Liver (tissue), 9 donors: ENCODE data around the gene ETS1. TPM values are rescaled to one million over a fixed set of nuclear protein-coding genes. Genes with fewer than 3 reads are reported as not detected.

Experiments
- DNase-seq: peaks from one replicate; pipeline ENCODE4 v3.0.0-alpha.2; 2017; ENCODE audit warnings: low spot score
- H3K27ac ChIP-seq, 2 donors: one replicate each; pipeline ENCODE4 v1.7.0; 2013; ENCODE audit warnings: inconsistent platforms in 2 of 2, low read length in 2 of 2, control low read depth in 1 of 2, low read depth in 1 of 2, mild to moderate bottlenecking in 1 of 2
- H3K27me3 ChIP-seq, 4 donors: one replicate each; pipeline versions ENCODE4 v1.6.1 to v1.7.0; 2013; ENCODE audit warnings: low read length in 3 of 4, inconsistent platforms in 1 of 4, mild to moderate bottlenecking in 1 of 4, moderate library complexity in 1 of 4; ENCODE audit not compliant: control insufficient read depth in 4 of 4, insufficient read depth in 4 of 4
- H3K36me3 ChIP-seq, 4 donors: one replicate each; pipeline versions ENCODE4 v1.6.1 to v1.7.0; 2013; ENCODE audit warnings: low read length in 3 of 4, mild to moderate bottlenecking in 3 of 4, low read depth in 1 of 4, moderate library complexity in 1 of 4; ENCODE audit not compliant: control insufficient read depth in 4 of 4, insufficient read depth in 3 of 4
- H3K4me1 ChIP-seq, 4 donors: one replicate each; pipeline versions ENCODE4 v1.6.1 to v1.7.0; 2013; ENCODE audit warnings: low read length in 3 of 4, mild to moderate bottlenecking in 3 of 4, moderate library complexity in 1 of 4; ENCODE audit not compliant: control insufficient read depth in 4 of 4, insufficient read depth in 4 of 4
- H3K4me3 ChIP-seq, 3 donors: one replicate each; pipeline versions ENCODE4 v1.6.1 to v1.7.0; 2013; ENCODE audit warnings: low read length in 3 of 3, control low read depth in 1 of 3, low read depth in 1 of 3, mild to moderate bottlenecking in 1 of 3
- H3K9ac ChIP-seq, 2 donors: one replicate each; pipeline ENCODE4 v1.7.0; 2013; ENCODE audit warnings: low read length in 2 of 2, mild to moderate bottlenecking in 2 of 2, moderate library complexity in 2 of 2, control low read depth in 1 of 2, low read depth in 1 of 2
- H3K9me3 ChIP-seq, 4 donors: one replicate each; pipeline versions ENCODE4 v1.6.1 to v1.7.0; 2013; ENCODE audit warnings: low read length in 3 of 4; ENCODE audit not compliant: control insufficient read depth in 4 of 4
- CTCF ChIP-seq: fragments of 150-350 bp; IDR thresholded peaks from 2 replicates; pipeline ENCODE4 v1.5.1; 2017; ENCODE audit warnings: improper control_type of control experiment, low read depth, low read length; ENCODE audit not compliant: missing input control
- GABPA ChIP-seq, 2 donors: IDR thresholded peaks in 1 of 2; conservative IDR thresholded peaks in 1 of 2; 2 replicates each; pipeline ENCODE4 v1.6.1; 2016; ENCODE audit warnings: antibody characterized with exemption in 2 of 2, mild to moderate bottlenecking in 1 of 2, moderate library complexity in 1 of 2
- HNF4G ChIP-seq: IDR thresholded peaks from 2 replicates; pipeline ENCODE4 v1.6.1; 2016; ENCODE audit warnings: antibody characterized with exemption
- JUND ChIP-seq, 2 donors: IDR thresholded peaks; 2 replicates each; pipeline ENCODE4 v1.6.1; 2016; ENCODE audit warnings: antibody characterized with exemption in 2 of 2
- MAX ChIP-seq: IDR thresholded peaks from 2 replicates; pipeline ENCODE4 v1.6.1; 2016; ENCODE audit warnings: antibody characterized with exemption
- NR2F2 ChIP-seq: IDR thresholded peaks from 2 replicates; pipeline ENCODE4 v1.6.1; 2016; ENCODE audit warnings: antibody characterized with exemption
- RAD21 ChIP-seq, 2 donors: IDR thresholded peaks; 2 replicates each; pipeline ENCODE4 v1.6.1; 2016; ENCODE audit warnings: antibody characterized with exemption in 2 of 2, mild to moderate bottlenecking in 2 of 2
- REST ChIP-seq: IDR thresholded peaks from 2 replicates; pipeline ENCODE4 v1.6.1; 2016; ENCODE audit warnings: antibody characterized with exemption, mild to moderate bottlenecking
- RXRA ChIP-seq, 2 donors: IDR thresholded peaks; 2 replicates each; pipeline ENCODE4 v1.6.1; 2017 to 2018; ENCODE audit warnings: antibody characterized with exemption in 2 of 2, mild to moderate bottlenecking in 1 of 2
- SP1 ChIP-seq: IDR thresholded peaks from 2 replicates; pipeline ENCODE4 v1.6.1; 2018; ENCODE audit warnings: antibody characterized with exemption, mild to moderate bottlenecking
- YY1 ChIP-seq: IDR thresholded peaks from 2 replicates; pipeline ENCODE4 v1.6.1; 2016; ENCODE audit warnings: antibody characterized with exemption, mild to moderate bottlenecking
- ZBTB33 ChIP-seq: IDR thresholded peaks from 2 replicates; pipeline ENCODE4 v1.6.1; 2016; ENCODE audit warnings: antibody characterized with exemption
- WGBS: extraction: QIAGEN DNeasy Blood & Tissue Kit; methylation state at CpG from one replicate; pipeline ENCODE4 v1.1.7; 2013; 5-methylcytosine and 5-hydroxymethylcytosine counted together
- polyA plus RNA-seq, 2 donors: library from polyadenylated mRNA; stranded (reverse) in 1 of 2; unstranded in 1 of 2; fragments of 200-250 nt in 1 of 2; fragments of >200 nt in 1 of 2; fragmentation: Nextera tagmentation in 1 of 2; extraction: Ambion mirVana in 1 of 2; gene quantifications; one replicate each; pipeline versions ENCODE4 v1.2.1 to v1.2.3, GENCODE V29; 2013 to 2015
- total RNA-seq, 2 donors: library from RNA; depleted of rRNA; stranded (reverse); fragments of >200 nt; gene quantifications; one replicate each; pipeline ENCODE4 v1.2.3, GENCODE V29; 2014
- donor health status: healthy.
- donor health status: healthy.
- donor health status: healthy.
- donor health status: healthy.
- donor health status: healthy.

Gene ETS1
- total and polyA plus RNA-seq, 4 donors: 4.8 to 30.0 (median 20.3) TPM

- peak overlapping the region; percentile 75 to 84 for H3K9ac ChIP-seq
- H3K27ac ChIP-seq: peak overlapping the region; percentile 84 to 94
- peak; percentile 92 for DNase-seq
- TF ChIP-seq JUND (IDR thresholded peaks at IDR 0.05) (no peak), RAD21 (IDR thresholded peaks at IDR 0.05) (peak in 1 of 2 donors; percentile 36), YY1 (peak; percentile 39), GABPA (IDR thresholded peaks at IDR 0.05 in 1 of 2, conservative IDR thresholded peaks at IDR 0.05 in 1 of 2) (no peak), SP1 (no peak), REST (peak; percentile 12), MAX (no peak), CTCF (no peak), ZBTB33 (no peak), RXRA (IDR thresholded peaks at IDR 0.05) (peak in 1 of 2 donors; percentile 51), HNF4G (no peak)
- no peaks in the 10 kb centered on the region for H3K27me3 ChIP-seq
- H3K4me1 ChIP-seq: peaks cover 0 to 10% (median 3%) of the 10 kb centered on the region in 4 donors
- no peaks in the 10 kb centered on the region for H3K9me3 ChIP-seq
- H3K4me3 ChIP-seq: peak overlapping the region; percentile 65 to 85 (median 74)
- H3K36me3 ChIP-seq: no peaks in the 10 kb centered on the region
- under 1% methylated on average over 93 of the region's 93 CpGs for WGBS
Measured at GRCh38 chr11:128522055-128522942, 65.1 kb downstream of the ETS1 start.

- Histone ChIP-seq H3K9me3 (no peaks in the 10 kb centered on the region), H3K27ac (peak overlapping the region; percentile 84 to 94), H3K9ac (peak overlapping the region; percentile 75 to 84), H3K36me3 (no peaks in the 10 kb centered on the region), H3K4me1 (peaks cover 0 to 10% (median 3%) of the 10 kb centered on the region in 4 donors), H3K4me3 (peak overlapping the region; percentile 63 to 85 (median 65)), H3K27me3 (no peaks in the 10 kb centered on the region)
- TF ChIP-seq REST: no peak
- no peak for TF ChIP-seq NR2F2
- TF ChIP-seq RAD21 (IDR thresholded peaks at IDR 0.05): no peak
- no peak for TF ChIP-seq JUND (IDR thresholded peaks at IDR 0.05)
- 10% methylated on average over 19 of the region's 19 CpGs for WGBS
- no peak for DNase-seq
Measured at GRCh38 chr11:128521682-128522054, 65.7 kb downstream of the ETS1 start.
